HUES6 (cell line): Measurements from ENCODE around the gene NSMCE1.

ENCODE experiments used
- H3K27ac ChIP-seq: 2 replicates; pipeline ENCODE4 v1.7.0; 2013; ENCODE audit warnings: low read depth, mild to moderate bottlenecking, low read length, inconsistent platforms
- H3K27me3 ChIP-seq: 2 replicates; pipeline ENCODE4 v1.6.1; 2013; ENCODE audit warnings: low read length; ENCODE audit not compliant: control insufficient read depth, insufficient read depth
- H3K36me3 ChIP-seq: 2 replicates; pipeline ENCODE4 v1.6.1; 2013; ENCODE audit warnings: low read length; ENCODE audit not compliant: control insufficient read depth, insufficient read depth
- H3K4me1 ChIP-seq: 2 replicates; pipeline ENCODE4 v1.6.1; 2013; ENCODE audit warnings: low read length; ENCODE audit not compliant: control insufficient read depth, insufficient read depth
- H3K4me3 ChIP-seq: 2 replicates; pipeline ENCODE4 v1.5.1; 2013; ENCODE audit warnings: low read depth, low read length
- H3K9ac ChIP-seq: one replicate; pipeline ENCODE4 v1.6.1; 2013; ENCODE audit warnings: mild to moderate bottlenecking, low read length
- H3K9me3 ChIP-seq: 2 replicates; pipeline ENCODE4 v1.6.1; 2013; ENCODE audit warnings: low read depth, low read length; ENCODE audit not compliant: control insufficient read depth, insufficient read depth

NSMCE1 gene

GRCh38 chr16:27226976-27227705 lies 41.4 kb downstream of the NSMCE1 start:
- no peaks in the 10 kb centered on the region for H3K27me3 ChIP-seq
- peaks cover 8% of the 10 kb centered on the region; the same call in 1 of the 2 replicates for H3K4me1 ChIP-seq
- H3K27ac ChIP-seq, result no peak overlapping the region
- peaks cover 5% of the 10 kb centered on the region; the same call in 1 of the 2 replicates for H3K36me3 ChIP-seq
- no peak overlapping the region for H3K9ac ChIP-seq
- no peak overlapping the region for H3K4me3 ChIP-seq
- no peaks in the 10 kb centered on the region for H3K9me3 ChIP-seq

- Histone ChIP-seq H3K4me1 (peaks cover 8% of the 10 kb centered on the region; the same call in 1 of the 2 replicates), H3K4me3 (no peak overlapping the region), H3K36me3 (peaks cover 3% of the 10 kb centered on the region; the same call in 1 of the 2 replicates), H3K9me3 (no peaks in the 10 kb centered on the region), H3K27me3 (no peaks in the 10 kb centered on the region), H3K9ac (no peak overlapping the region), H3K27ac (no peak overlapping the region)
Observed at GRCh38 chr16:27226476-27226875, 42.1 kb downstream of the NSMCE1 start.

- Histone ChIP-seq H3K4me1 (peaks cover 8% of the 10 kb centered on the region; the same call in 1 of the 2 replicates), H3K27ac (no peak overlapping the region), H3K9ac (no peak overlapping the region), H3K27me3 (no peaks in the 10 kb centered on the region), H3K36me3 (peaks cover under 1% of the 10 kb centered on the region; the same call in 1 of the 2 replicates), H3K9me3 (no peaks in the 10 kb centered on the region), H3K4me3 (no peak overlapping the region)
Observed at GRCh38 chr16:27225536-27226360, 42.8 kb downstream of the NSMCE1 start.

GRCh38 chr16:27224741-27225300 lies 43.8 kb downstream of the NSMCE1 start:
- Histone ChIP-seq H3K36me3 (no peaks in the 10 kb centered on the region; the same call in 1 of the 2 replicates), H3K9me3 (no peaks in the 10 kb centered on the region), H3K9ac (no peak overlapping the region), H3K4me3 (no peak overlapping the region), H3K27me3 (no peaks in the 10 kb centered on the region), H3K4me1 (peaks cover 8% of the 10 kb centered on the region; the same call in 1 of the 2 replicates), H3K27ac (no peak overlapping the region)

GRCh38 chr16:27224271-27224737 lies 44.3 kb downstream of the NSMCE1 start:
- H3K36me3 ChIP-seq, result no peaks in the 10 kb centered on the region; the same call in 1 of the 2 replicates
- no peaks in the 10 kb centered on the region for H3K9me3 ChIP-seq
- no peak overlapping the region for H3K27ac ChIP-seq
- H3K4me3 ChIP-seq, result no peak overlapping the region
- H3K9ac ChIP-seq, result no peak overlapping the region
- H3K4me1 ChIP-seq, result peaks cover 10% of the 10 kb centered on the region; the same call in 1 of the 2 replicates
- no peaks in the 10 kb centered on the region for H3K27me3 ChIP-seq

GRCh38 chr16:27223701-27224100 lies 44.9 kb downstream of the NSMCE1 start:
- no peaks in the 10 kb centered on the region for H3K9me3 ChIP-seq
- H3K9ac ChIP-seq, result no peak overlapping the region

GRCh38 chr16:27223226-27223610 lies 45.4 kb downstream of the NSMCE1 start:
- Histone ChIP-seq H3K9me3 (no peaks in the 10 kb centered on the region), H3K27ac (no peak overlapping the region), H3K4me3 (no peak overlapping the region), H3K4me1 (peaks cover 15% of the 10 kb centered on the region; the same call in 1 of the 2 replicates), H3K9ac (no peak overlapping the region), H3K27me3 (no peaks in the 10 kb centered on the region), H3K36me3 (no peaks in the 10 kb centered on the region; the same call in 1 of the 2 replicates)

More at GRCh38 chr16:27223701-27224100, 44.9 kb downstream of the NSMCE1 start:
- Histone ChIP-seq H3K27ac (no peak overlapping the region), H3K36me3 (no peaks in the 10 kb centered on the region; the same call in 1 of the 2 replicates), H3K27me3 (no peaks in the 10 kb centered on the region), H3K4me3 (no peak overlapping the region), H3K4me1 (peaks cover 15% of the 10 kb centered on the region; the same call in 1 of the 2 replicates)

- no peaks in the 10 kb centered on the region for H3K27me3 ChIP-seq
- no peak overlapping the region for H3K9ac ChIP-seq
- H3K27ac ChIP-seq, result no peak overlapping the region
- no peak overlapping the region for H3K4me3 ChIP-seq
- peaks cover 16% of the 10 kb centered on the region; the same call in 1 of the 2 replicates for H3K4me1 ChIP-seq
- H3K9me3 ChIP-seq, result no peaks in the 10 kb centered on the region
- H3K36me3 ChIP-seq, result no peaks in the 10 kb centered on the region; the same call in 1 of the 2 replicates
Observed at GRCh38 chr16:27222249-27223225, 46.0 kb downstream of the NSMCE1 start.

- no peak overlapping the region for H3K9ac ChIP-seq
- no peaks in the 10 kb centered on the region; the same call in 1 of the 2 replicates for H3K36me3 ChIP-seq
- peaks cover 18% of the 10 kb centered on the region; the same call in 1 of the 2 replicates for H3K4me1 ChIP-seq
- H3K27me3 ChIP-seq, result no peaks in the 10 kb centered on the region
- H3K4me3 ChIP-seq, result no peak overlapping the region
- H3K27ac ChIP-seq, result no peak overlapping the region
- no peaks in the 10 kb centered on the region for H3K9me3 ChIP-seq
Observed at GRCh38 chr16:27221576-27222248, 46.9 kb downstream of the NSMCE1 start.
